GM15510 (cell line): ENCODE results near the gene LBH.

Experiments used
- POLR2A ChIP-seq: IDR thresholded peaks from 3 replicates; pipeline ENCODE4 v1.6.1; 2011; ENCODE audit warnings: borderline replicate concordance; ENCODE audit not compliant: insufficient read length; ENCODE audit errors: extremely low read depth

The LBH gene

GRCh38 chr2:30255466-30256408 lies 24.4 kb downstream of the LBH start:
- no peak for TF ChIP-seq POLR2A

- TF ChIP-seq POLR2A = no peak
These were observed 26.2 kb downstream of the LBH start for GRCh38 chr2:30257266-30258214.

GRCh38 chr2:30259071-30259470 lies 27.7 kb downstream of the LBH start:
- no peak for TF ChIP-seq POLR2A

- no peak for TF ChIP-seq POLR2A
These were observed 28.7 kb downstream of the LBH start for GRCh38 chr2:30259827-30260679.

- no peak for TF ChIP-seq POLR2A
These were observed 29.6 kb downstream of the LBH start for GRCh38 chr2:30260941-30261340.

GRCh38 chr2:30261695-30262211 lies 30.4 kb downstream of the LBH start:
- TF ChIP-seq POLR2A = no peak

- no peak for TF ChIP-seq POLR2A
These were observed 31.5 kb downstream of the LBH start for GRCh38 chr2:30262716-30263309.

GRCh38 chr2:30264274-30264673 lies 32.9 kb downstream of the LBH start:
- no peak for TF ChIP-seq POLR2A

GRCh38 chr2:30265052-30266015 lies 34.0 kb downstream of the LBH start:
- no peak for TF ChIP-seq POLR2A

GRCh38 chr2:30266051-30266621 lies 34.8 kb downstream of the LBH start:
- TF ChIP-seq POLR2A = no peak

GRCh38 chr2:30266705-30267104 lies 35.4 kb downstream of the LBH start:
- TF ChIP-seq POLR2A = no peak

GRCh38 chr2:30267161-30267975 lies 36.0 kb downstream of the LBH start:
- TF ChIP-seq POLR2A = no peak

GRCh38 chr2:30268296-30268871 lies 37.0 kb downstream of the LBH start:
- no peak for TF ChIP-seq POLR2A
